Vagina (tissue), 2 donors: ENCODE measurements around the gene CZIB.

Source experiments
- POLR2A ChIP-seq, 2 donors: fragments of 450-650 bp; IDR thresholded peaks; one replicate each; pipeline ENCODE4 v1.6.1; 2017; ENCODE audit warnings: antibody characterized with exemption in 2 of 2, mild to moderate bottlenecking in 2 of 2, moderate library complexity in 2 of 2
- POLR2AphosphoS5 ChIP-seq, 2 donors: sonication (generic); formaldehyde crosslinking; IDR thresholded peaks; one replicate each; pipeline ENCODE4 v1.9.0; 2017; ENCODE audit warnings: antibody characterized with exemption in 2 of 2, mild to moderate bottlenecking in 2 of 2, low read depth in 1 of 2; ENCODE audit not compliant: insufficient read depth in 1 of 2
- TF ChIP-seq, protein P1 (sequence below), 3 experiments: fragments of 450-650 bp in 2 of 3; fragments of 200-600 bp in 1 of 3; sonication (generic) in 1 of 3; IDR thresholded peaks; one replicate each; pipeline ENCODE4 v1.5.1; 2017 to 2019; ENCODE audit warnings: antibody characterized with exemption in 3 of 3, mild to moderate bottlenecking in 2 of 3, moderate library complexity in 2 of 3

DNA sequence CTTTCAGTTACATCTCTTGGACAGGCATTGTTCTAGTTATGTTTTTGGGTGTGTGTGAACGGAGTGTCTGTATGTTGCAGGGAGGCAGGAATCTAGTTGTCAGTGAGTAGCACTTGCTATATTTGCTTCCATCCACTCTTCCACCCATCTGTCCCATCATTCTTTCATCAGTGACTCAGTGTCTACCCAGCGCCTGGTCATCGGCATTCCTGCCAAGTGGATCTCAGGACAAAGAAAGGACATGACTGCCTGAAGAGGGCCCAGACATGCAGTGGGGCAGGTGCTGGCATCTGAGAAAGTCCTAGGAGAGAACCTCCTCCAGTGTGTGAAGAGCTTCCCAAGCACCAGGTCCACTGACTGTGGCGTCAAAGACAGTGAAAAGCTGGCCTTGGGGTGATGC is 45.1 kb upstream of the CZIB start:
- TF ChIP-seq POLR2A (IDR thresholded peaks at IDR 0.05) (no peak), POLR2AphosphoS5 (IDR thresholded peaks at IDR 0.05; ENCODE audit: insufficient read depth in 1 of 2, low read depth in 1 of 2) (no peak)
- TF ChIP-seq, protein P1, sequence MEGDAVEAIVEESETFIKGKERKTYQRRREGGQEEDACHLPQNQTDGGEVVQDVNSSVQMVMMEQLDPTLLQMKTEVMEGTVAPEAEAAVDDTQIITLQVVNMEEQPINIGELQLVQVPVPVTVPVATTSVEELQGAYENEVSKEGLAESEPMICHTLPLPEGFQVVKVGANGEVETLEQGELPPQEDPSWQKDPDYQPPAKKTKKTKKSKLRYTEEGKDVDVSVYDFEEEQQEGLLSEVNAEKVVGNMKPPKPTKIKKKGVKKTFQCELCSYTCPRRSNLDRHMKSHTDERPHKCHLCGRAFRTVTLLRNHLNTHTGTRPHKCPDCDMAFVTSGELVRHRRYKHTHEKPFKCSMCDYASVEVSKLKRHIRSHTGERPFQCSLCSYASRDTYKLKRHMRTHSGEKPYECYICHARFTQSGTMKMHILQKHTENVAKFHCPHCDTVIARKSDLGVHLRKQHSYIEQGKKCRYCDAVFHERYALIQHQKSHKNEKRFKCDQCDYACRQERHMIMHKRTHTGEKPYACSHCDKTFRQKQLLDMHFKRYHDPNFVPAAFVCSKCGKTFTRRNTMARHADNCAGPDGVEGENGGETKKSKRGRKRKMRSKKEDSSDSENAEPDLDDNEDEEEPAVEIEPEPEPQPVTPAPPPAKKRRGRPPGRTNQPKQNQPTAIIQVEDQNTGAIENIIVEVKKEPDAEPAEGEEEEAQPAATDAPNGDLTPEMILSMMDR (IDR thresholded peaks at IDR 0.05), result no peak
